T-helper 17 cell (primary cell): ENCODE data around the gene MSH2. TPM values are rescaled to one million over a fixed set of nuclear protein-coding genes. Genes with fewer than 3 reads are reported as not detected.
"Not testable (repeated sequence)": the region's sequence is repeated elsewhere in the genome, so short reads cannot be mapped to it uniquely, and the experiment has no call there.

Source experiments
- ATAC-seq: fragments of 150-1000 bp; cut with Tn5 transposase; 2 replicates; pipeline ENCODE4 v1.10.0; 2021; ENCODE audit warnings: mild to moderate bottlenecking, moderate library complexity
- DNase-seq, 3 donors: peaks; one replicate each; pipeline versions ENCODE4 v3.0.0 to v3.0.0-alpha.2; 2020 to 2021
- H3K9me3 ChIP-seq: one replicate; pipeline ENCODE4 v1.7.0; 2013; ENCODE audit warnings: low read length, mild to moderate bottlenecking; ENCODE audit not compliant: control insufficient read depth, poor library complexity, severe bottlenecking
- H3K27ac Mint-ChIP-seq: one replicate; pipeline ENCODE4 v1.8.0; 2022; ENCODE audit warnings: mild to moderate bottlenecking, moderate library complexity, mixed read lengths
- H3K27me3 Mint-ChIP-seq: one replicate; pipeline ENCODE4 v1.8.0; 2022; ENCODE audit warnings: mixed read lengths
- H3K36me3 Mint-ChIP-seq: one replicate; pipeline ENCODE4 v1.8.0; 2022; ENCODE audit warnings: low read depth, mixed read lengths
- H3K4me1 Mint-ChIP-seq: one replicate; pipeline ENCODE4 v1.8.0; 2022; ENCODE audit warnings: mild to moderate bottlenecking, mixed read lengths
- H3K4me3 Mint-ChIP-seq: one replicate; pipeline ENCODE4 v1.8.0; 2022; ENCODE audit warnings: mild to moderate bottlenecking, moderate library complexity, mixed read lengths
- total RNA-seq, 4 donors: library from RNA in 2 of 4; stranded (reverse) in 2 of 4; gene quantifications; one replicate each; pipeline ENCODE4 v1.2.3 and lab custom pipeline; 2022 to 2026

The MSH2 gene
- total RNA-seq, 2 donors from 2014 or later: 9.7 to 9.9 TPM

DNA sequence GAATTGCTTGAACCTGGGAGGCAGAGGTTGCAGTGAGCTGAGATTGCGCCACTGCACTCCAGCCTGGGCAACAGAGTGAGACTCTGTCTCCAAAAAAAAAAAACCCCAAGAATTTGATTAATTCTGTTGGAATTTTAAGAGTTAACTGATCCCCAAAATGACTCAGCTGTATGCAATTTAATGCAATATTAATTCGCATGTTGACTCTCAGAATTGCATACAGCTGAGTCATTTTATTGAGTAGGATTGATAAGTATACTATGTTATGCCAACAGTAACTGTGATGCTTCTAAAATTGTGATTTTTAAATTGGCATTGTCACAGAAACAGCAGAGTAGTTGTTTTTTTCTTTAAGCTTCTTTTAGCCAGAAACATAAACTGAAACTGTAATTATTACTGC, 19.6 kb downstream of the MSH2 start:
- Mint-ChIP-seq H3K27me3 (no peaks in the 10 kb centered on the region), H3K36me3 (peaks cover 2% of the 10 kb centered on the region), H3K27ac (no peak overlapping the region), H3K4me1 (no peaks in the 10 kb centered on the region), H3K4me3 (no peak overlapping the region)
- ATAC-seq (no peak), DNase-seq (no peak)
- no peaks in the 10 kb centered on the region for H3K9me3 ChIP-seq

DNA sequence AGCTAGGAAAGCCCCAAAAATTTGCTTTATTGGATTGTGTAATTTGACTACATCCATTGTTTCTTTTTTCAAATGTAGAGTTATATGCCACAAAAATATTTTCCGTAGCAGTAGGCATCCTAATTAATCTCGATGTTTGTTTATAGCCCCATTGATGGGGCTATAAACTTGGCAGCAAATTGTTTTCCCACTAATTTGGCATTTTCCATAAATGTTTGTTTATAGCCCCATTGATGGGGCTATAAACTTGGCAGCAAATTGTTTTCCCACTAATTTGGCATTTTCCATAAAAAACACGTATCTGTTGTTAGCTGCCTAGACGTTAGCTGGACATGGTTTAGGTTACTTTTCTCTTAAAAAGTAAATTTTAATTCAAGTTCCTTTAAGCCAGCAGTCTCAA, 23.8 kb downstream of the MSH2 start:
- Mint-ChIP-seq H3K27me3 (no peaks in the 10 kb centered on the region), H3K27ac (no peak overlapping the region), H3K4me1 (no peaks in the 10 kb centered on the region), H3K4me3 (no peak overlapping the region), H3K36me3 (peaks cover 6% of the 10 kb centered on the region)
- DNase-seq: no peak
- no peak for ATAC-seq
- H3K9me3 ChIP-seq: no peaks in the 10 kb centered on the region

DNA sequence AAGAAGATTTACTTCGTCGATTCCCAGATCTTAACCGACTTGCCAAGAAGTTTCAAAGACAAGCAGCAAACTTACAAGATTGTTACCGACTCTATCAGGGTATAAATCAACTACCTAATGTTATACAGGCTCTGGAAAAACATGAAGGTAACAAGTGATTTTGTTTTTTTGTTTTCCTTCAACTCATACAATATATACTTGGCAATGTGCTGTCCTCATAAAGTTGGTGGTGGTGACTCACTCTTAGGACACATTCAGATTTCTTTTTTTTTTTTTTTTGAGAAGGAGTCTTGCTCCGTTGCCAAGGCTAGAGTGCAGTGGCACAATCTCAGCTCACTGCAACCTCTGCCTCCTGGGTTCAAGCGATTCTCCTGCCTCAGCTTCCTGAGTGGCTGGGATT, 26.8 kb downstream of the MSH2 start:
- Mint-ChIP-seq H3K4me3 (no peak overlapping the region), H3K4me1 (no peaks in the 10 kb centered on the region), H3K36me3 (peaks cover 8% of the 10 kb centered on the region), H3K27me3 (no peaks in the 10 kb centered on the region), H3K27ac (no peak overlapping the region)
- no peak for ATAC-seq
- no peaks in the 10 kb centered on the region for H3K9me3 ChIP-seq
- no peak for DNase-seq

DNA sequence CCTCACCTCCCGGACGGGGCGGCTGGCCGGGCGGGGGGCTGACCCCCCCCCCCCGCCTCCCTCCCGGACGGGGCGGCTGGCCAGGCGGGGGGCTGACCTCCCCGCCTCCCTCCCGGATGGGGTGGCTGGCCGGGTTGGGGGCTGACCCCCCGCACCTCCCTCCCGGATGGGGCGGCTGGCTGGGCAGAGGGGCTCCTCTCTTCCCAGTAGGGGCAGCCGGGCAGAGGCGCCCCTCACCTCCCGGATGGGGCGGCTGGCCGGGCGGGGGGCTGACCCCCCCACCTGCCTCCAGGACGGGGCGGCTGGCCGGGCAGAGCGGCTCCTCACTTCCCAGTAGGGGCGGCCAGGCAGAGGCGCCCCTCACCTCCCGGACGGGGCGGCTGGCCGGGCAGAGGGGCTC, 30.1 kb downstream of the MSH2 start:
- not testable (repeated sequence) for H3K27me3 Mint-ChIP-seq, H3K27ac Mint-ChIP-seq, H3K9me3 ChIP-seq, H3K4me1 Mint-ChIP-seq, H3K4me3 Mint-ChIP-seq, ATAC-seq, DNase-seq
- H3K36me3 Mint-ChIP-seq: peaks cover 10% of the 10 kb centered on the region

- not testable (repeated sequence) for H3K27me3 Mint-ChIP-seq, ATAC-seq, DNase-seq, H3K27ac Mint-ChIP-seq, H3K4me3 Mint-ChIP-seq, H3K4me1 Mint-ChIP-seq, H3K9me3 ChIP-seq
- H3K36me3 Mint-ChIP-seq: peaks cover 13% of the 10 kb centered on the region
Measured at GRCh38 chr2:47433445-47433844, 30.5 kb downstream of the MSH2 start.

DNA sequence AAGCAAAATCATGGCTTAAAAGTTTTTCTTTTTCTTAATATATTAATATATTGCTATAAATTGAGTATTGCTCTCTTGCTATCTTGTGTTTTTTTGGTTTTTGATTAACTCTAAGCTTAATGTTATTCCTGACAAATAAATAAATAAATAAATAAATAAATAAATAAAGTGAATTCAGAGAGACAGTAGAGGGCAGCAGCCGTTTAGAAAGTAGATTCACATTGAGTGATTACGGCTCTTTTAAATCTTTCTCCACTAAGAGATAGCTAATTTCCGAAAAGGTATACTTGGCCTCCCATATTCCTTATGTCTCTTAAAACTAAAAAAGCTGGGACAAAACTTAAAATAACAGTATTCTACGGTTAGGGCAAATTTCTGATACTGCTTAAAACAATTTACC, 34.3 kb downstream of the MSH2 start:
- peaks cover 7% of the 10 kb centered on the region for H3K36me3 Mint-ChIP-seq
- H3K27me3 Mint-ChIP-seq: no peaks in the 10 kb centered on the region
- ATAC-seq (no peak), DNase-seq (no peak)
- H3K27ac Mint-ChIP-seq: no peak overlapping the region
- peaks cover 4% of the 10 kb centered on the region for H3K4me1 Mint-ChIP-seq
- H3K4me3 Mint-ChIP-seq: no peak overlapping the region
- H3K9me3 ChIP-seq: no peaks in the 10 kb centered on the region

DNA sequence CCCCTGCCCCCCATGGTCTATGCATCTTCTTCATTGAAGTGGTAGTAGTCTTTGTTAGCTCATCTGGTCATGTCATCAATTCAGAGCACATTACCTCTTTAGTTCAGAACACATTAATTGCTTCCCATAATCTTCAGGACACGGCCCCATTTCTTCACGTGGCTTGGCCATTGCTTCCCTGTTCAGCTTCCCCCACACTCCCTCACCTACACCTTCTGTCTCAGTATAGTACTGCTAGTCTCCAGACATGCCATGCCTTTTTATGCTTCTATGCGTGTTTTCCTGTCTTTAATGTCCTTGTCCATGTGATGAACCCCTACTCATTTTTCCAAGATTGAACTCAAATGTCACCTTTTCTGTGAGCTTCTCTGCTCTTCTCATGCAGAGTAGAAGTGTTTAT, 35.1 kb downstream of the MSH2 start:
- H3K4me3 Mint-ChIP-seq: no peak overlapping the region
- no peaks in the 10 kb centered on the region for H3K27me3 Mint-ChIP-seq
- DNase-seq: no peak
- no peak overlapping the region for H3K27ac Mint-ChIP-seq
- no peaks in the 10 kb centered on the region for H3K9me3 ChIP-seq
- H3K36me3 Mint-ChIP-seq: peaks cover 9% of the 10 kb centered on the region
- H3K4me1 Mint-ChIP-seq: peaks cover 6% of the 10 kb centered on the region
- ATAC-seq: no peak

DNA sequence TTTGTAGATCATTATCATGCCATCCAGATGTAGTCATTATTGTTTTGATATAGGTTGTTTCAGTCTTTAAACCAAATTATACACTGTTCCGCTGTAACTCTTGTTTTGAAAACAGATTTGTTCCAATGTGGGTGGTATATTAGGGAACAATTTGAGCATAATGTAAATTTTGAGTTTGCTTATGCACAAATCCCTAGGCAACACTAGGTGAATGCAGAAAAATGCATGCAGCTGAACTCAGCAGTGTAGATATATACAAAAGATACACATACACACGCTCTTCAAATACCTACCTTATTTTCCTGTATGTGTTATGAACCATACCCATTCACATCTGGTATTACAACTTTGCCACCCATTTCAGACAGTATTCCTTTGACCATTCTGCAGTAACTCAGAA, 35.8 kb downstream of the MSH2 start:
- no peak for ATAC-seq
- Mint-ChIP-seq H3K4me1 (peaks cover 9% of the 10 kb centered on the region), H3K27ac (no peak overlapping the region), H3K36me3 (peaks cover 9% of the 10 kb centered on the region), H3K4me3 (no peak overlapping the region), H3K27me3 (no peaks in the 10 kb centered on the region)
- DNase-seq: no peak
- no peaks in the 10 kb centered on the region for H3K9me3 ChIP-seq

DNA sequence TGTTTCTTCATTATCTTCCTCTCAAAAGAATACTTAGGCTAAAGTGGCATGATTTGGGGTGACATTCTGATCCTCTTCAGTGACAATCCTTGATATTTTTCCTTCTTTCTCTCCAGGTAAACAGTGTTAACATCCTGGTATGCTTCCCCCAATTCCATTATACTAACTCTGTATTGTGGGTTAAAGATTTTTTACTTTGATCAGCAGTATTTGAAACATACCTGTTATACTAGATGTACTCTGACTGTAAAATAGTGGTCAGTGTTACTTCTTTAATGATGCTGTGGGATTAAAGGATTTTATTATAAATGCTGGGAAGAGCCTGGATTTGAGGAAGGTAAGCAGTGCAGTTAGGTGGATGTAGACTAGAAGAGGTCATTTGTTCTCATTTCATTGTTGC, 48.8 kb downstream of the MSH2 start:
- H3K4me3 Mint-ChIP-seq: no peak overlapping the region
- H3K27me3 Mint-ChIP-seq: no peaks in the 10 kb centered on the region
- no peaks in the 10 kb centered on the region for H3K9me3 ChIP-seq
- no peak overlapping the region for H3K27ac Mint-ChIP-seq
- ATAC-seq: no peak
- peaks cover 13% of the 10 kb centered on the region for H3K36me3 Mint-ChIP-seq
- H3K4me1 Mint-ChIP-seq: peaks cover 3% of the 10 kb centered on the region
- no peak for DNase-seq

- DNase-seq (no peak), ATAC-seq (no peak)
- H3K36me3 Mint-ChIP-seq: peaks cover 11% of the 10 kb centered on the region
- no peak overlapping the region for H3K27ac Mint-ChIP-seq
- H3K27me3 Mint-ChIP-seq: no peaks in the 10 kb centered on the region
- no peak overlapping the region for H3K4me3 Mint-ChIP-seq
- H3K9me3 ChIP-seq: no peaks in the 10 kb centered on the region
- H3K4me1 Mint-ChIP-seq: peaks cover 6% of the 10 kb centered on the region
Measured at GRCh38 chr2:47452761-47453160, 49.8 kb downstream of the MSH2 start.

DNA sequence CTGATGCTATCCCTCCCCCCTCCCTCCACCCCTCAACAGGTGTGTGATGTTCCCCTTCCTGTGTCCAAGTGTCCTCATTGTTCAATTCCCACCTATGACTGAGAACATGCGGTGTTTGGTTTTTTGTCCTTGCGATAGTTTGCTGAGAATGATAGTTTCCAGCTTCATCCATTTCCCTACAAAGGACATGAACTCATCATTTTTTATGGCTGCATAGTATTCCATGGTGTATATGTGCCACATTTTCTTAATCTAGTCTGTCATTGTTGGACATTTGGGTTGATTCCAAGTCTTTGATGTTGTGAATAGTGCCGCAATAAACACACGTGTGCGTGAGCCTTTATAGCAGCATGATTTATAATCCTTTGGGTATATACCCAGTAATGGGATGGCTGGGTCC, 51.9 kb downstream of the MSH2 start:
- DNase-seq, H3K27ac Mint-ChIP-seq, H3K9me3 ChIP-seq, ATAC-seq, H3K4me3 Mint-ChIP-seq, H3K27me3 Mint-ChIP-seq: not testable (repeated sequence)
- H3K4me1 Mint-ChIP-seq: peaks cover 13% of the 10 kb centered on the region
- peaks cover 13% of the 10 kb centered on the region for H3K36me3 Mint-ChIP-seq

DNA sequence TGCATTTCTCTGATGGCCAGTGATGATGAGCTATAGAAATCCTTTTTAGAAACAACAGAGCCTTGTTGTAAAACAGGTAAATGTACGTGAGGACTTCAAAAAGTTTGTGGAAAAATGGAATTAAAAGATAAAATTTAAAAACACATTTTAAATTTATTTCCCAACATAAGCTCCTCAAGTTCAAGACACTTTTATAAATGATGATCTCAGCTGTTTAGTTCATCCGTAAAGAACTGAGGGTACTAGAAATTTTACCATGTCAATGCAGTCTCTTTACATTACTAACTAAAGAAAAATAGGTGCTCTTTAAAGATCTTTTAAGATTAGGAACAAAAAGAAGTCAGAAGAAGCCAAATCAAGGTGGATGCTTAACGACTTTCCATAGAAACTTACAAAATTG, 52.5 kb downstream of the MSH2 start:
- peaks cover 13% of the 10 kb centered on the region for H3K4me1 Mint-ChIP-seq
- no peak overlapping the region for H3K4me3 Mint-ChIP-seq
- H3K9me3 ChIP-seq: no peaks in the 10 kb centered on the region
- H3K27me3 Mint-ChIP-seq: no peaks in the 10 kb centered on the region
- peaks cover 13% of the 10 kb centered on the region for H3K36me3 Mint-ChIP-seq
- DNase-seq (no peak), ATAC-seq (no peak)
- H3K27ac Mint-ChIP-seq: no peak overlapping the region

GRCh38 chr2:47456851-47457250, 53.9 kb downstream of the MSH2 start:
- H3K9me3 ChIP-seq: no peaks in the 10 kb centered on the region
- no peak for ATAC-seq
- H3K4me1 Mint-ChIP-seq: peaks cover 15% of the 10 kb centered on the region
- peaks cover 7% of the 10 kb centered on the region for H3K36me3 Mint-ChIP-seq
- DNase-seq: no peak
- no peaks in the 10 kb centered on the region for H3K27me3 Mint-ChIP-seq
- H3K27ac Mint-ChIP-seq: no peak overlapping the region
- H3K4me3 Mint-ChIP-seq: no peak overlapping the region

- no peak overlapping the region for H3K27ac Mint-ChIP-seq
- no peaks in the 10 kb centered on the region for H3K9me3 ChIP-seq
- peaks cover 6% of the 10 kb centered on the region for H3K36me3 Mint-ChIP-seq
- DNase-seq (no peak), ATAC-seq (no peak)
- H3K27me3 Mint-ChIP-seq: no peaks in the 10 kb centered on the region
- H3K4me3 Mint-ChIP-seq: no peak overlapping the region
- peaks cover 15% of the 10 kb centered on the region for H3K4me1 Mint-ChIP-seq
Measured at GRCh38 chr2:47457268-47457667, 54.3 kb downstream of the MSH2 start.

DNA sequence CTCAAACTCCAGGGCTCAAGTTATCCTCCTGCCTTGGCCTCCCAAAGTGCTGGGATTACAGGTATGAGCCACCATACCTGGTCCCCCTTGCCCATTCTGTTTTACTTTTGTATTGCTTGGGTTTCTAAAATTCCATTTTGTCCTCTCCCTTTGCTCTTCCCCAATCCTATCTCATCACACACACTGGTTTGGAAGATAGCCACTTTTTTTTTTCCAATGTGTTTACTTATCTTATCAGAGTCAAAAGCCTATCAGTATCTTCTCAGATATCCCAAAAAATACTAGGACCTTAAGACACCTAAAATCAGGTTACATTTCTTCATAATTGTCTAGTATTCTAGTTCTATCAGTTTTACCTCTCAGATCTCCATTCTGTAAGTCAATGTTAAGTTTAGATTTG, 56.1 kb downstream of the MSH2 start:
- ATAC-seq: no peak
- Mint-ChIP-seq H3K36me3 (peaks cover 5% of the 10 kb centered on the region), H3K4me1 (peaks cover 15% of the 10 kb centered on the region), H3K27me3 (no peaks in the 10 kb centered on the region), H3K4me3 (no peak overlapping the region), H3K27ac (peak overlapping the region; percentile 14)
- no peak for DNase-seq
- H3K9me3 ChIP-seq: no peaks in the 10 kb centered on the region
